ENCODE data around the gene TAMALIN. TPM values are rescaled to one million over a fixed set of nuclear protein-coding genes. Genes with fewer than 3 reads are reported as not detected.

Gene TAMALIN
- total and polyA plus RNA-seq, 2 of the 4 experiments (the other 2 are of a cell fraction), result 2.7 to 5.3 TPM

DNA sequence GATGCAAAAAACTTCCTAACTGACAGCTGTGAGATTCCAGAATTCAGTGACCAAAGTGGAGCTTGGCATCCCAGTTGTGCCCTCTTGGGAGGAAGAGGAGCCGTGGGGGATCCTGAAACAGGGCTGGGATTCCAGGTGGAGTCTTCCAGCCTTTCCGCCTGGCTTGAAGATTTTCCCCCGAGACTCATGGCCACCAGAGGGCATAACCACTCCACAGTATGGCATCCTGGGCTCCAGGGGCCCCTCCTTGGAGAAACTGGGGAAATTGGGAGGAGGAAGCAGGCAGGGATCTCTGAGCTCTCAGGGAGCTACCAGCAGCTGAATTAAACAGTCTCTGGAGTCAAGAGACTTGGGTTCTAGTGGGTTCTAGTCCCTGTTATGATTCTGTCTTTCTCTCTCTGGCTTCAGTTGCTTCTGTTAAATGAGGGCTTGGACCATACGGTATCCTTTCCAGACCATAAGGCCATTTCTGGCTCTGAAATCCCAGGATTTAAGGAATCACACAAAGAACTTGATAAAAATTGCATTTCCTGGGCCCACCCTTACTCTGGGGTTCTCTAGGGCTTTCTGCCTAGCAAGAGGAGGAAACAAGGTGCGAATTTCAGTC, 2.6 kb upstream of the TAMALIN start (continued):
- no peak for TF ChIP-seq RCOR1 (IDR thresholded peaks at IDR 0.05; ENCODE audit: insufficient replicate concordance, low read length)

DNA sequence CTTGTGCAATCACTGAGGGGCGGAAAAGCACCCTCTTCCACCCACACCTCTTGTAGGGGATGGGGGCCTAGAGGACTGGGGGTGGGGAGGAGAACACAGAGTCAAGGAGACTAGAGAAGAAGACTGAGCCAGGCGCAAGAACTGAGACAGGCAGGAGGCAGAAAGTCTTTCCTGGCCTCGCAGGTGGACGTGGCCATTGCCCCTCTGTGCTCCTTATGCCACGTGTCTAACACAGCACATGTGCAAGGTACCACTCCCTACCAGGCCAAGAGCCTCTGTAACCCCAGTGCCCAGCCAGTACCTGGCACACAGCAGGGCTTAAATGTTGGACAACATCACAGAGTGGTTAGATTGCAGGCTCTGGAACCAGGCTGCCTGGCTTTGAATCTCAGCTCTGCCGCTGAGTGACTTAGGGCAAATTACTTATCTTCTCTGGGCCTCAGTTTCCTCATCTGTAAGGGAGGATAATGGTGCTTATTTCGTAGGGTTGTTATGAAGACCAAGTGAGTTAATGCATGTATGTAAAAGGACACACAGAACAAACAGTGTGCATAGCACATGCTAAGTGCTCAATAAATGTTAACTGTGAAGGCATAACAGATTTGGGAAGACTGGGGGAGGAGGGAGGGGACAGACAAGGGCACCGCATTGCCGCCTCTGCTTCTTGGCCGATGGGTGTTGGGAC, 1.4 kb upstream of the TAMALIN start:
- in situ Hi-C loops (cut with MboI; ENCODE audit: low sequenced_read_pairs) (no loop called here), intact Hi-C loops (cut with micrococcal nuclease) (no loop called here), dilution Hi-C loops (cut with HindIII; ENCODE audit: low sequenced_read_pairs, unreplicated experiment) (no loop called here)
- H2BK120ac ChIP-seq (ENCODE audit: low read depth, low read length), result no peak overlapping the region
- no peak overlapping the region for H2AFZ ChIP-seq (replicated peaks; ENCODE audit: low read length, poor library complexity)
- H4K5ac ChIP-seq (ENCODE audit: low read depth, low read length), result no peak overlapping the region
- no peak overlapping the region for H4K8ac ChIP-seq (ENCODE audit: low read depth in 2 of 2, low read length in 2 of 2)
- H3K4me3 ChIP-seq (ENCODE audit: insufficient read depth, low read depth, low read length), result no peak overlapping the region
- no peak overlapping the region for H3K27ac ChIP-seq (ENCODE audit: insufficient read depth, low read length)
- no peak overlapping the region for H4K91ac ChIP-seq (ENCODE audit: insufficient read depth, low read depth, low read length)
- no TSS peak for BruUV-seq (replicated peaks)
- H3K36me3 ChIP-seq (ENCODE audit: control insufficient read depth, insufficient read depth, low read length), result no peaks in the 10 kb centered on the region; the same call in 1 of the 2 replicates
- no peak overlapping the region for H3K56ac ChIP-seq (ENCODE audit: extremely low read depth, insufficient read depth, low read length)
- H3K79me1 ChIP-seq (ENCODE audit: low read depth in 1 of 2, low read length in 2 of 2), result peaks cover 3 to 26% of the 10 kb centered on the region in 2 experiments; a peak in 3 of 4 replicates
- H3K23ac ChIP-seq (ENCODE audit: low read depth, low read length), result no peak overlapping the region
- peaks cover 13% of the 10 kb centered on the region for H3K4me1 ChIP-seq (ENCODE audit: control insufficient read depth, insufficient read depth, low read length)
- peaks cover 11% of the 10 kb centered on the region; the same call in 1 of the 2 replicates for H3K9me1 ChIP-seq (ENCODE audit: insufficient read depth, low read length)
- no peak overlapping the region for H3K9ac ChIP-seq (ENCODE audit: low read depth, low read length)
- H4K20me1 ChIP-seq (ENCODE audit: insufficient read depth, low read length), result no peaks in the 10 kb centered on the region; the same call in 1 of the 2 replicates
- no peak overlapping the region for H3K14ac ChIP-seq (replicated peaks; ENCODE audit: low read depth, low read length)
- H3K4ac ChIP-seq (ENCODE audit: low read depth, low read length), result no peak overlapping the region
- POLR2A ChIA-PET (ENCODE audit: unreplicated experiment), result no interaction called here
- no peak for DNase-seq
- no peak overlapping the region for H2BK15ac ChIP-seq (ENCODE audit: low read depth, low read length)
- no peaks in the 10 kb centered on the region for H3K27me3 ChIP-seq (ENCODE audit: control insufficient read depth, insufficient read depth, low read length)
- no peak for ATAC-seq (ENCODE audit: low read depth)
- WGBS, 2 experiments (ENCODE audit: extremely low coverage in 2 of 2, insufficient read length in 1 of 2), result no CpG with 5 or more reads among the region's 10 CpGs
- no peak overlapping the region for H2BK20ac ChIP-seq (ENCODE audit: low read depth, low read length)
- CTCF ChIA-PET, result interaction anchor here (1.1 to 7.8 kb wide), 2 partner anchors 17 to 35 kb away, joined by 4 to 128 read pairs; no protein-coding TSS in a partner anchor
- peak overlapping the region; percentile 48; the same call in 1 of the 2 replicates for H2AK5ac ChIP-seq (ENCODE audit: low read depth, low read length)
- no peak overlapping the region for H2AK9ac ChIP-seq (replicated peaks; ENCODE audit: low read depth, low read length, poor library complexity)
- no peaks in the 10 kb centered on the region for H3K9me3 ChIP-seq (ENCODE audit: control insufficient read depth, insufficient read depth, low read length)
- H2BK5ac ChIP-seq (ENCODE audit: low read depth, low read length, poor library complexity, severe bottlenecking), result no peak overlapping the region
- no peak overlapping the region for H3K4me2 ChIP-seq (ENCODE audit: low read depth, low read length)
- H3K18ac ChIP-seq (ENCODE audit: low read depth, low read length), result no peak overlapping the region
- TF ChIP-seq, protein P1, sequence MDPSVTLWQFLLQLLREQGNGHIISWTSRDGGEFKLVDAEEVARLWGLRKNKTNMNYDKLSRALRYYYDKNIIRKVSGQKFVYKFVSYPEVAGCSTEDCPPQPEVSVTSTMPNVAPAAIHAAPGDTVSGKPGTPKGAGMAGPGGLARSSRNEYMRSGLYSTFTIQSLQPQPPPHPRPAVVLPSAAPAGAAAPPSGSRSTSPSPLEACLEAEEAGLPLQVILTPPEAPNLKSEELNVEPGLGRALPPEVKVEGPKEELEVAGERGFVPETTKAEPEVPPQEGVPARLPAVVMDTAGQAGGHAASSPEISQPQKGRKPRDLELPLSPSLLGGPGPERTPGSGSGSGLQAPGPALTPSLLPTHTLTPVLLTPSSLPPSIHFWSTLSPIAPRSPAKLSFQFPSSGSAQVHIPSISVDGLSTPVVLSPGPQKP (IDR thresholded peaks at IDR 0.05; ENCODE audit: borderline replicate concordance, low read depth, low read length), result no peak
- TF ChIP-seq CEBPB (IDR thresholded peaks at IDR 0.05; ENCODE audit: low read depth, low read length) (no peak), NFE2L2 (IDR thresholded peaks at IDR 0.05; ENCODE audit: low read depth, low read length) (no peak), SMC3 (IDR thresholded peaks at IDR 0.05; ENCODE audit: low read depth, low read length) (no peak), MAFK (IDR thresholded peaks at IDR 0.05; ENCODE audit: low read depth, low read length) (no peak), CHD1 (IDR thresholded peaks at IDR 0.05; ENCODE audit: low read depth, low read length) (no peak), MXI1 (IDR thresholded peaks at IDR 0.05; ENCODE audit: borderline replicate concordance, low read depth, low read length) (no peak)
- TF ChIP-seq, protein P2, sequence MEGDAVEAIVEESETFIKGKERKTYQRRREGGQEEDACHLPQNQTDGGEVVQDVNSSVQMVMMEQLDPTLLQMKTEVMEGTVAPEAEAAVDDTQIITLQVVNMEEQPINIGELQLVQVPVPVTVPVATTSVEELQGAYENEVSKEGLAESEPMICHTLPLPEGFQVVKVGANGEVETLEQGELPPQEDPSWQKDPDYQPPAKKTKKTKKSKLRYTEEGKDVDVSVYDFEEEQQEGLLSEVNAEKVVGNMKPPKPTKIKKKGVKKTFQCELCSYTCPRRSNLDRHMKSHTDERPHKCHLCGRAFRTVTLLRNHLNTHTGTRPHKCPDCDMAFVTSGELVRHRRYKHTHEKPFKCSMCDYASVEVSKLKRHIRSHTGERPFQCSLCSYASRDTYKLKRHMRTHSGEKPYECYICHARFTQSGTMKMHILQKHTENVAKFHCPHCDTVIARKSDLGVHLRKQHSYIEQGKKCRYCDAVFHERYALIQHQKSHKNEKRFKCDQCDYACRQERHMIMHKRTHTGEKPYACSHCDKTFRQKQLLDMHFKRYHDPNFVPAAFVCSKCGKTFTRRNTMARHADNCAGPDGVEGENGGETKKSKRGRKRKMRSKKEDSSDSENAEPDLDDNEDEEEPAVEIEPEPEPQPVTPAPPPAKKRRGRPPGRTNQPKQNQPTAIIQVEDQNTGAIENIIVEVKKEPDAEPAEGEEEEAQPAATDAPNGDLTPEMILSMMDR (conservative IDR thresholded peaks at IDR 0.05; ENCODE audit: low read depth, low read length), result no peak
